Activated T-helper 9 cell treated with anti-CD3 and anti-CD28 coated beads, Interleukin-2, amount 50 U/mL, for 16 hours (primary cell): Measurements from ENCODE around the gene COBLL1.

Source experiments
- DNase-seq: peaks from one replicate; pipeline ENCODE4 v3.0.0-alpha.2; 2020; ENCODE audit warnings: low read depth

Gene COBLL1

GRCh38 chr2:164681009-164681408 is 160.6 kb downstream of the COBLL1 start:
- DNase-seq, result no peak

DNA sequence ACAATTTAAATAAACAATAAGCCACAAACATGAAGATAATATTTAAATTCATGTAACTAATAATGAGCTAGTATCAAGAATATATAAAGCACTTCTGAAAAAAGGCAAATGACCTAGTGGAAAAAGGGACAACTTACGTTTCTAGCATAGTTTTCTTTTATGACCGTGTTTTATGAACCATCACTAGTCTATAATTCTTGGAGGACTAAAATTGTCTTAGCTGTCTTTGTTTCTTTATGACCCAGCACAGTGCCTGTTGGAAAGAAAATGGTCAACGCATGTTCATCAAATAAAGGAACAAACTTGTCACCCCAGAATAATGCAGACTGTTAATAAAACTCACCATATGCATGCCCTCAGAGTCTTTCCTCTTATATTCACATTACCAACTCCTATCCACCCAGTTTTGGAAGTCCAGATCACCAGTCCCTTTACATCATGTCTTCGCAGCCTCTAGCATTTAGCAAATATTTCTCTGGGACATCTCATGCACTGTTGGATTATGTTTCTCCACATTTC is 162.9 kb downstream of the COBLL1 start:
- DNase-seq, result no peak

DNA sequence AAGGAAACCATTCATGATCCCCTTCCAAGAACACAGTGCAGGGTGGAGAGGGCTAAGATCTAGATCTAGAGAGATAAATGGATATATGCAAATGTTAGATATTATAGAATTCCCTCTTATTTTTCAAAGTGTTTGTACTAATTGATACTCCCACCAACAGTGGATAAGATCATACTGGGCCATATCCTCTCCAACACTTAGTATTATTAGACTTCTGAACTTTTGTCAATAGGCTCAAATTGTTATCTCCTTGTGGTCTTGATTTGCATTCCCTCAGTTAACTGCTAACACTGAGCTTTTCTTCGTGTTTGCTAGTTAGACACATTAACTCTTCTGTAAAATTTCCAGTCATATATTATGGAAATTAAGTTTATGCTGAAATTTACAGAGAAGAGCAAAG is 163.9 kb downstream of the COBLL1 start:
- DNase-seq, result no peak

DNA sequence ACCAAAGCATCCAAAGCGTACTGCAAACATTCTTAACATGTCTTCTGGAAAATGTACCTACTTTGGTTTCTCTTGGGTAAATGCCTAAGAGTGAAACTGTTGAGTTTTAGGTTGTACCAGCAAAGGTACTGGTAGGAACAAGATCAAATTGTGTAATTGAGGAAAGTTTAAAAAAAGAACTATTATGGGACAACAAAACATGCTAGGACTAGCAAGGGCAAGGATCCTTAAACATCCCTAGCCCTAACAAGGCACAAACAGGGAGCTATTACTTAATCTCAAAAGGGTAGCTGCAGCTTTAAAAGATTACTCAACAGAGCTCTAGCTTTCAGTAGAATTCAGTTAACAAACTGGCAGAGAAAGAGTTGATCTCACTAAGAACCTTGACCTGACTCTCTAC is 164.4 kb downstream of the COBLL1 start:
- no peak for DNase-seq

- no peak for DNase-seq
Observed at GRCh38 chr2:164675687-164676086, 165.9 kb downstream of the COBLL1 start.

DNA sequence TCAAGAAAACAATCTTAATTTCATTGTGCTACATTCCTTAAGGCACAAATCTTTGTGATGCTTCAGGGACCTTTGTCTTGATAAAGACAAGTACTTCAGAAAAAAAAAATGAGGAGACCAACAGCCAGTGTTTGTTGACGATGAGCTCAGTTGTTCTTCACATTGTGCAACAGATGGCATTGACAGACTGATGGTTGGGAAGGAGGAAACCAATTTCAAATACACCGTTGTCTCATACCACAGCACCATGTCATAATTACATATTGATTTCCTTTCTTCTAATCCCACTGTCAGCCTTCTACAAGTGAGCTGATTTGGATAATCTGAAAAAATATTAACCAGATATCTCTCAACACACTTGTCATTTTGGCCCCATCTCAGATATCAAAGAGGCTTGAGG is 166.6 kb downstream of the COBLL1 start:
- DNase-seq, result no peak

- no peak for DNase-seq
Observed at GRCh38 chr2:164671664-164672396, 169.8 kb downstream of the COBLL1 start.

GRCh38 chr2:164669291-164669690 is 172.3 kb downstream of the COBLL1 start:
- no peak for DNase-seq

GRCh38 chr2:164667566-164667965 is 174.1 kb downstream of the COBLL1 start:
- DNase-seq, result no peak

DNA sequence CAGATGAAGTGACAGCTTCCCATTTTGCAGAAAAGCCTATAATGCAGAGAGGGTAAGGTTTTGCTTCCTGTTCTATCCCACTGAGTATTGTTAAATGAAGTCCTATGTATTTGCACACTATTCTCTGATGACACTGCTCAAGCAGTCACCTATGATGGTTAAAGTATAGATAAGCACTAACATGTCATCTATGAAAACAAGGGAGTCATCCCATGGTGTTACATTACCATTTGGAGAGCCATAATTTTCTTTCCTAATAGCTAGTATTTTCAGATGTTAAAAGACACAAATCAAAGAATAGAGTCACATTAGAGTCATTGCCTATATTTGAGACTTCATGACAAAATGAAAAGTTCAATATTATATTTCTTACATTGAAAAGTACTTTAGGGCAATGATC is 177.6 kb downstream of the COBLL1 start:
- no peak for DNase-seq

GRCh38 chr2:164662868-164663631 is 178.6 kb downstream of the COBLL1 start:
- DNase-seq, result no peak

GRCh38 chr2:164662066-164662465 is 179.6 kb downstream of the COBLL1 start:
- no peak for DNase-seq

GRCh38 chr2:164661349-164661748 is 180.3 kb downstream of the COBLL1 start:
- no peak for DNase-seq

DNA sequence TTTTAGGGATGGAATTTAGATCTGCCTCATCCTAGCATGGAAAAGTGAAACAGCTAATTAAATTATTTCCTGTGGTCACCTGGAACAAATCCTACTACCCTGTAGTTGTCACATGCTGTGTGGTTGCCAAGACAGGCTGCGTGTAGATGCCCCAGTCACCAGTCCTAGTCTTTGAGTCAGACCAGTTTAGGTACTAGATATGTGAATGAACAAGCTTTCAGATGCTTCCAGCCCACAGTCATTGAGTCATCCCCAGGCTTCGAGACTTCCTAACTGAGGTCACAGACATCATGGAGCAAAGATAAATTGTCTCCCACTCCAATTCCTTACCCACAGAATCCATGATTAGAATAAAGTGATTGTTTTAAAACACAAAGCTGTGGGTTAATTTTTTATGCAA is 184.5 kb downstream of the COBLL1 start:
- DNase-seq, result no peak

DNA sequence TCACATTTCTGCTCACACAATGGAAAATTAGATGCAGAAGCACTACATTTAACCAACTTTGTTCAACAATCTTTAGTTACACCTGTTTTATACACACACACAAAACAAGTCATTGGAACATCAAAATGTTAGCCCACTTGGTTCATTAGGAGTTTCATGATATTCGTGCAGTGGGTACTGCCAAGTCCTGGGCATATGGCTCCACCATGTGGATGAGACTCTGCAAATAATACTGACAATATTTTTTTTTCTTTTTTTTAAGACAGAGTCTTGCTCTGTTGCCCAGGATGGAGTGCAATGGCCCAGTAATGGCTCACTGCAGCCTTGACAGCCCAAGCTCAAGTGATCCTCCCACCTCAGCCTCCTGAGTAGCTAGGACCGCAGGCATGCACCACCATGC is 185.9 kb downstream of the COBLL1 start:
- no peak for DNase-seq

- no peak for DNase-seq
Observed at GRCh38 chr2:164655336-164655735, 186.3 kb downstream of the COBLL1 start.

DNA sequence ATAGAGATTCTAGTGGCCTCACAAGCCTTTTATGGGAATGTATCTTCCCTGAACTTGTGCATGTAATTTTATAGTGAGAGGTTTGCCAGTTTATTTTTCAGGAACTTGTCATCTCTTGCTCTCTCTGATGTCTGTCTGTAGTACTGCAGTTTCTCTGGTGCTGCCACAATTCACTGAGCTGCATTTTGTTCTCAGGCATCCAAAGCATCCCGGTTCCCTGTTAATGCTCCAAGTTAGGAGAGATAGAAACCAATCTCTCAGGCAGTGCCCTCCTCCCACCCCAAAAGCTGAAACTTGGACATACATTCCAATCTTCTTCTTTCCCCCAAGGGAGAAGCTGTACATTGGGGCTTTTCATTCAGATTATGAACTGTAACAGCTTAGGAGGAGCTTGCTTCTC is 190.3 kb downstream of the COBLL1 start:
- DNase-seq, result no peak

GRCh38 chr2:164644036-164644700 is 197.5 kb downstream of the COBLL1 start:
- DNase-seq, result no peak

DNA sequence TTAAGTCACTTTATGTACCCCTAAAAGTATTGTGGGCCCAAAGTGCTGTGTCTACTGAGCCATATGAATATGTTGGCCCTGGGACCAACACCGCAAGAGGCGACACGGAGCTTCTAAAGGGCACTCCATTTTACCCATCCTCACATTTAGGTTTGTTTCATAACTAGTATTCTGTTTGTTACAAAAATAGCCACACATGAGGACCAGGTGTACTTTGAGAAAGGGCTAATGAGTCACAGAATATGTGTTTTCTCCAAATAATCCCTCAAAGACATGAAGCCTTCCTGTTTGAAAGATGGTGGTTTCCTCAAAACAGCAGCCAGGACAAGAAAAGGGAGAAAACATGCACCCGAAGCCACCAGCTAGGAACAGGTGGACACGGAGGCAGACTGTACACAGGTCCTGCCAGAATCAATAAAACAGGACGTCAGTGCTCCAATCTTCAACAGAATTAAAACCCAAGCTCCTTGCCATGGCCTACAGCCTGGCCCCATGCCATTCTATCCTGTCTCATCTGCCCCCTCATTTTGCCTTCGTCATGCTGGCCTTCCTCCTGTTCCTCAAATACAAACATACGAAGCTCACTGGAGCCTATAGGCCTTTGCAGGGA is 198.6 kb downstream of the COBLL1 start:
- DNase-seq, result no peak

- DNase-seq, result no peak
Observed at GRCh38 chr2:164642268-164642667, 199.4 kb downstream of the COBLL1 start.
